K562 treated with DMSO at 1 percent for 24 hours (cell line): Measurements from ENCODE around the gene KCNQ2. TPM values are rescaled to one million over a fixed set of nuclear protein-coding genes. Genes with fewer than 3 reads are reported as not detected.

Experiments used
- total RNA-seq: library from RNA; unstranded; fragments of 300-600 nt; gene quantifications from 2 replicates; pipeline ENCODE4 v1.2.3, GENCODE V29; 2022; ENCODE audit warnings: low read depth; ENCODE audit not compliant: insufficient read depth

The KCNQ2 gene
- not detected in 2 replicates for total RNA-seq

GRCh38 chr20:63471981-63472831, at the start of gene KCNQ2:
KCNQ2 (minus strand) TSS chr20:63472655; CDS start chr20:63472463, 192 bp downstream.

GRCh38 chr20:63520504-63520933, 48.1 kb upstream of the KCNQ2 start, which contains the start of gene PPDPF:
PPDPF (plus strand) TSS chr20:63520765; CDS start chr20:63521309, 544 bp downstream.

GRCh38 chr20:63498960-63499337, 26.5 kb upstream of the KCNQ2 start, which contains the start of gene EEF1A2:
EEF1A2 (minus strand) TSS chr20:63499083; CDS start chr20:63497763, 1,320 bp downstream.

GRCh38 chr20:63360850-63361518, 111.5 kb downstream of the KCNQ2 start, which contains the start of gene CHRNA4:
CHRNA4 (minus strand) TSS chr20:63361349; CDS start chr20:63361165, 184 bp downstream.

Other genes with a start within 250 kb of the KCNQ2 start
- gene BIRC7, start 236.8 kb downstream of the KCNQ2 start, total RNA-seq = 0.71 and 0.73 TPM in 2 replicates
- gene NKAIN4, start 218.2 kb downstream of the KCNQ2 start, total RNA-seq = not detected in 2 replicates
- gene ARFGAP1, start 199.8 kb downstream of the KCNQ2 start, total RNA-seq = 72.7 and 84.9 TPM in 2 replicates
- gene COL20A1, start 179.5 kb downstream of the KCNQ2 start, total RNA-seq = not detected in 2 replicates
- not detected in 2 replicates for gene CHRNA4, start 111.3 kb downstream of the KCNQ2 start, total RNA-seq
- 65.5 and 86.4 TPM in 2 replicates for gene EEF1A2, start 26.4 kb upstream of the KCNQ2 start, total RNA-seq
- gene PPDPF, start 48.1 kb upstream of the KCNQ2 start, total RNA-seq = 270 and 283 TPM in 2 replicates
- gene PTK6, start 64.7 kb upstream of the KCNQ2 start, total RNA-seq = not detected in 2 replicates
- gene SRMS, start 75.1 kb upstream of the KCNQ2 start, total RNA-seq = 0.19 TPM in 1 of 2 replicates, not detected in the other
- 0.32 and 0.94 TPM in 2 replicates for gene FNDC11, start 81.5 kb upstream of the KCNQ2 start, total RNA-seq
- 52.0 and 53.4 TPM in 2 replicates for gene HELZ2, start 101.6 kb upstream of the KCNQ2 start, total RNA-seq
- 8.5 TPM in 2 replicates for gene GMEB2, start 154.4 kb upstream of the KCNQ2 start, total RNA-seq
- gene STMN3, start 180.8 kb upstream of the KCNQ2 start, total RNA-seq = 13.2 and 14.9 TPM in 2 replicates
- 8.9 and 10.5 TPM in 2 replicates for gene RTEL1, start 185.7 kb upstream of the KCNQ2 start, total RNA-seq
- gene TNFRSF6B, start 224.0 kb upstream of the KCNQ2 start, total RNA-seq = 2.2 and 2.4 TPM in 2 replicates
- gene ARFRP1, start 235.3 kb upstream of the KCNQ2 start, total RNA-seq = 44.1 and 46.7 TPM in 2 replicates
- gene ZGPAT, start 235.4 kb upstream of the KCNQ2 start, total RNA-seq = 19.1 and 20.8 TPM in 2 replicates